ENCODE measurements around the gene GLI1. TPM values are rescaled to one million over a fixed set of nuclear protein-coding genes. Genes with fewer than 3 reads are reported as not detected.
A peak's percentile ranks its signal among the peaks of the same experiment; 100 is the strongest.

Gene GLI1
- total RNA-seq, 2 experiments from 2014 or later = 4.6 to 6.5 TPM

DNA sequence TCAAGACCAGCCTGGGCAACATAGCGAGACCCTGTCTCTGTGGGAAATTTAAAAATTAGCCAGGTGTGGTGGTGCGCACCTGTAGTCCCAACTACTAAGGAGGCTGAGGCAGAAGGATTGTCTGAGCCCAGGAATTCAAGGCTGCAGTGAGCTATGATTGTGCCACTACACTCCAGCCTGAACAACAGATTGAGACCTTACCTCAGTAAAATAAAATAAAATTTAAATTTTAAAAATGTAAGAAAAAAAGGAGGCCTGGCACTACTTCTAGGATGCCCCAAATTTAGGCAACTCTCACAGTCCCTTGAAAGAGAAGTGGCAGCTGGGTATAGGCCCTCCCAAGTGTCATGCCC is 5.4 kb upstream of the GLI1 start:
- no peak overlapping the region for H2AFZ ChIP-seq (ENCODE audit: low read length)
- peaks cover 41% of the 10 kb centered on the region for H3K4me1 ChIP-seq (ENCODE audit: insufficient read depth, low read length, poor library complexity, severe bottlenecking)
- TF ChIP-seq, protein P1, sequence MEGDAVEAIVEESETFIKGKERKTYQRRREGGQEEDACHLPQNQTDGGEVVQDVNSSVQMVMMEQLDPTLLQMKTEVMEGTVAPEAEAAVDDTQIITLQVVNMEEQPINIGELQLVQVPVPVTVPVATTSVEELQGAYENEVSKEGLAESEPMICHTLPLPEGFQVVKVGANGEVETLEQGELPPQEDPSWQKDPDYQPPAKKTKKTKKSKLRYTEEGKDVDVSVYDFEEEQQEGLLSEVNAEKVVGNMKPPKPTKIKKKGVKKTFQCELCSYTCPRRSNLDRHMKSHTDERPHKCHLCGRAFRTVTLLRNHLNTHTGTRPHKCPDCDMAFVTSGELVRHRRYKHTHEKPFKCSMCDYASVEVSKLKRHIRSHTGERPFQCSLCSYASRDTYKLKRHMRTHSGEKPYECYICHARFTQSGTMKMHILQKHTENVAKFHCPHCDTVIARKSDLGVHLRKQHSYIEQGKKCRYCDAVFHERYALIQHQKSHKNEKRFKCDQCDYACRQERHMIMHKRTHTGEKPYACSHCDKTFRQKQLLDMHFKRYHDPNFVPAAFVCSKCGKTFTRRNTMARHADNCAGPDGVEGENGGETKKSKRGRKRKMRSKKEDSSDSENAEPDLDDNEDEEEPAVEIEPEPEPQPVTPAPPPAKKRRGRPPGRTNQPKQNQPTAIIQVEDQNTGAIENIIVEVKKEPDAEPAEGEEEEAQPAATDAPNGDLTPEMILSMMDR (conservative IDR thresholded peaks at IDR 0.05; ENCODE audit: low read length) = no peak
- TF ChIP-seq EZH2phosphoT487 (IDR thresholded peaks at IDR 0.05; ENCODE audit: borderline replicate concordance, low read depth, low read length) = no peak
- BruUV-seq (replicated peaks) = no TSS peak
- POLR2A ChIA-PET = interaction anchor here (0.6 to 2.1 kb wide), 4 partner anchors 9 to 225 kb away, joined by 3 to 7 read pairs (median 4); partner anchors contain the start of gene SHMT2
- no peaks in the 10 kb centered on the region for H4K20me1 ChIP-seq (ENCODE audit: insufficient read depth, low read length)
- no peak for DNase-seq (ENCODE audit: low spot score)
- no peaks in the 10 kb centered on the region for H3K79me2 ChIP-seq (ENCODE audit: insufficient read depth, low read depth, low read length)
- no peaks in the 10 kb centered on the region for H3K9me3 ChIP-seq (ENCODE audit: low read length)
- no peaks in the 10 kb centered on the region for H3K9me2 ChIP-seq (ENCODE audit: insufficient read depth, low read length)
- no peaks in the 10 kb centered on the region for H3K36me3 ChIP-seq (ENCODE audit: insufficient read depth, low read length)
- H3K27ac ChIP-seq (ENCODE audit: low read depth, low read length, poor library complexity, severe bottlenecking) = no peak overlapping the region
- H3K4me2 ChIP-seq (ENCODE audit: low read length) = 0 out of 2 replicates have a peak overlapping the region, but pooled peaks have one; percentile 7
- intact Hi-C loops (cut with micrococcal nuclease; ENCODE audit: unreplicated experiment) = no loop called here
- CTCF ChIA-PET (ENCODE audit: unreplicated experiment) = interaction anchor here (1.2 to 2.2 kb wide), 2 partner anchors 24 to 147 kb away, joined by 3 to 12 read pairs; no protein-coding TSS in a partner anchor
- H3K4me3 ChIP-seq (ENCODE audit: low read depth, low read length, poor library complexity, severe bottlenecking) = no peak overlapping the region

DNA sequence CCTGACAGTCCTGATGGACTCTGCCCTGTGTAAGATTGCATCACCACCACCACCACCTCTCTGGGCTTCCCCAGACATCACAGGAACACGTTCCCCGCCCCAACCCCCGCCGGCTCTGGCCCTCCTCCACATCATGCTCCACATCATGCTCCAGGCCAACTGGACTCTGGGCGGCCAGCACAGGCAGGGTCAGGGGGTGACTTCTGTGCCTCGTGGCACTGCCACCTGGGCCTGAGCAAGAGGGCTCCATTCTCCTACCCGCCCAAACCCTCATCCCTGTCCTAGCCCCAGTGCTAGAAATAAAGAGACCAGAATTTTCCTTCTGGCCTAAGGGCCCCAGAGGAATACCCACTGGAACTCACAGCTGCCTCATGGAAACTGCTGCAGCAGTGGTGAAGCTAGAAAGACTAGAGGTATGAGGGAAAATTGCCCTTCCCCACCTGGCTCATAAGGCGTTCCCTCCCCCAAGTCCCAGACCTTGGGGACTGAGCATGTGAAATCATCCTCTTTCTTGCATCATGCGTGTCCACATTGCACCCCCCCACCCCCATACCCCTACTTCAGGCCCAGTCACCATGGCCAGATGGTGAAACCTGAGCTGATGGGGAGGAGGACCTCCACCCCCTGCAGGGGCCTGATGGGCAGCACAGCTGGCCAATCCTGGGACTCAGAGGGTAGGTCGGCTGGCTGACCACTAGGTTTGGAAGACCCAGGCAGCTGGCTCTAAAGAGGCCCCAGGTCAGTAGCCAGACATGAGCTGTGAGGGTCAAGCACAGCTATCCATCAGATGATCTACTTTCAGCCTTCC is 4.8 kb upstream of the GLI1 start, which contains the start of gene INHBE:
INHBE (plus strand) TSS at position 742 of the 808 bp plus-strand sequence. CDS start 230 bp downstream, outside the sequence.
- intact Hi-C loops (cut with micrococcal nuclease; ENCODE audit: unreplicated experiment) = no loop called here
- POLR2A ChIA-PET = interaction anchor here (0.6 to 2.1 kb wide), 9 partner anchors 8 to 943 kb away, joined by 3 to 7 read pairs (median 4); partner anchors contain the start of gene SHMT2
- Histone ChIP-seq H3K4me2 (ENCODE audit: low read length) (peak within 1 kb of the TSS; percentile 58), H4K20me1 (ENCODE audit: insufficient read depth, low read length) (no peaks in the 10 kb centered on the region), H3K4me1 (ENCODE audit: insufficient read depth, low read length, poor library complexity, severe bottlenecking) (peaks cover 41% of the 10 kb centered on the region), H3K9me3 (ENCODE audit: low read length) (no peaks in the 10 kb centered on the region), H3K9me2 (ENCODE audit: insufficient read depth, low read length) (no peaks in the 10 kb centered on the region), H3K4me3 (ENCODE audit: low read depth, low read length, poor library complexity, severe bottlenecking) (peak within 1 kb of the TSS; percentile 42), H3K27ac (ENCODE audit: low read depth, low read length, poor library complexity, severe bottlenecking) (no peak within 1 kb of the TSS), H3K79me2 (ENCODE audit: insufficient read depth, low read depth, low read length) (no peaks in the 10 kb centered on the region), H2AFZ (ENCODE audit: low read length) (peak within 1 kb of the TSS; percentile 23; the same call in 1 of the 2 replicates), H3K36me3 (ENCODE audit: insufficient read depth, low read length) (no peaks in the 10 kb centered on the region)
- no peak for TF ChIP-seq EZH2phosphoT487 (IDR thresholded peaks at IDR 0.05; ENCODE audit: borderline replicate concordance, low read depth, low read length)
- TF ChIP-seq, protein P1 (conservative IDR thresholded peaks at IDR 0.05; ENCODE audit: low read length) = no peak
- BruUV-seq (replicated peaks) = no TSS peak
- peak; percentile 58 for DNase-seq (ENCODE audit: low spot score)
- CTCF ChIA-PET (ENCODE audit: unreplicated experiment) = interaction anchor here (0.6 to 2.2 kb wide), 11 partner anchors 10 to 241 kb away, joined by 3 to 14 read pairs (median 5); no protein-coding TSS in a partner anchor
